ENCODE results near the gene JAM2.

GRCh38 chr21:25660233-25660632 lies 21.2 kb downstream of the JAM2 start:
- TF ChIP-seq, protein P1, sequence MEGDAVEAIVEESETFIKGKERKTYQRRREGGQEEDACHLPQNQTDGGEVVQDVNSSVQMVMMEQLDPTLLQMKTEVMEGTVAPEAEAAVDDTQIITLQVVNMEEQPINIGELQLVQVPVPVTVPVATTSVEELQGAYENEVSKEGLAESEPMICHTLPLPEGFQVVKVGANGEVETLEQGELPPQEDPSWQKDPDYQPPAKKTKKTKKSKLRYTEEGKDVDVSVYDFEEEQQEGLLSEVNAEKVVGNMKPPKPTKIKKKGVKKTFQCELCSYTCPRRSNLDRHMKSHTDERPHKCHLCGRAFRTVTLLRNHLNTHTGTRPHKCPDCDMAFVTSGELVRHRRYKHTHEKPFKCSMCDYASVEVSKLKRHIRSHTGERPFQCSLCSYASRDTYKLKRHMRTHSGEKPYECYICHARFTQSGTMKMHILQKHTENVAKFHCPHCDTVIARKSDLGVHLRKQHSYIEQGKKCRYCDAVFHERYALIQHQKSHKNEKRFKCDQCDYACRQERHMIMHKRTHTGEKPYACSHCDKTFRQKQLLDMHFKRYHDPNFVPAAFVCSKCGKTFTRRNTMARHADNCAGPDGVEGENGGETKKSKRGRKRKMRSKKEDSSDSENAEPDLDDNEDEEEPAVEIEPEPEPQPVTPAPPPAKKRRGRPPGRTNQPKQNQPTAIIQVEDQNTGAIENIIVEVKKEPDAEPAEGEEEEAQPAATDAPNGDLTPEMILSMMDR (conservative IDR thresholded peaks at IDR 0.05): no peak
- TF ChIP-seq EZH2 (IDR thresholded peaks at IDR 0.05; ENCODE audit: low read depth): no peak
